Measurements from ENCODE around the gene ADGRF3. TPM values are rescaled to one million over a fixed set of nuclear protein-coding genes. Genes with fewer than 3 reads are reported as not detected.

The ADGRF3 gene
- total RNA-seq (2021) (0.39 and 1.1 TPM in 2 replicates), Bru-seq, nascent RNA (percentile 34 among the genes with signal in this experiment), BruChase-seq, experiment 1, labeled RNA remaining after a 2-hour chase (percentile 30 among the genes with signal in this experiment), BruChase-seq, experiment 2, labeled RNA remaining after a 6-hour chase (percentile 34 among the genes with signal in this experiment)
- long read RNA-seq, partial matches to known transcripts: 0 of 1 reads
- long read RNA-seq, other reads (novel, unspliced or antisense): 1 of 1 reads

- TSS peak; percentile 53 for BruUV-seq (replicated peaks)
- intact Hi-C loops (cut with micrococcal nuclease; ENCODE audit: unreplicated experiment): no loop called here
- Histone ChIP-seq H3K27me3 (replicated peaks; ENCODE audit: insufficient read depth, low read depth, low read length, poor library complexity) (no peaks in the 10 kb centered on the region), H3K4me3 (ENCODE audit: low read depth, low read length, poor library complexity, severe bottlenecking) (peak within 1 kb of the TSS; percentile 78), H3K36me3 (ENCODE audit: insufficient read depth, low read length, poor library complexity, severe bottlenecking) (no peaks in the 10 kb centered on the region), H3K4me1 (ENCODE audit: insufficient read depth, low read length, poor library complexity, severe bottlenecking) (peaks cover 33% of the 10 kb centered on the region), H3K27ac (ENCODE audit: low read depth, low read length, poor library complexity, severe bottlenecking) (peak within 1 kb of the TSS; percentile 84), H3K9me3 (ENCODE audit: low read depth, low read length, poor library complexity, severe bottlenecking) (no peaks in the 10 kb centered on the region)
- ChIA-PET CTCF (no interaction called here), POLR2A (ENCODE audit: low non-redundant PET) (no interaction called here)
- peak; percentile 83 for DNase-seq (ENCODE audit: low spot score)
- TF ChIP-seq CTCF (conservative IDR thresholded peaks at IDR 0.05; ENCODE audit: low read depth, low read length) (no peak), EZH2 (IDR thresholded peaks at IDR 0.05; ENCODE audit: borderline replicate concordance, low read depth, low read length, poor library complexity, severe bottlenecking) (no peak)
Observed at GRCh38 chr2:26346454-26347053, at the start of gene ADGRF3. TSS of gene ADGRF3 (minus strand) at chr2:26346789. CDS start at chr2:26346234, 555 bp downstream.

GRCh38 chr2:26395394-26395793 is 48.8 kb upstream of the ADGRF3 start:
- intact Hi-C loops (cut with micrococcal nuclease; ENCODE audit: unreplicated experiment): no loop called here
- BruUV-seq (replicated peaks): no TSS peak
- no peak for DNase-seq (ENCODE audit: low spot score)
- Histone ChIP-seq H3K4me3 (ENCODE audit: low read depth, low read length, poor library complexity, severe bottlenecking) (no peak overlapping the region), H3K27ac (ENCODE audit: low read depth, low read length, poor library complexity, severe bottlenecking) (no peak overlapping the region), H3K36me3 (ENCODE audit: insufficient read depth, low read length, poor library complexity, severe bottlenecking) (peaks cover 4% of the 10 kb centered on the region), H3K4me1 (ENCODE audit: insufficient read depth, low read length, poor library complexity, severe bottlenecking) (no peaks in the 10 kb centered on the region), H3K9me3 (ENCODE audit: low read depth, low read length, poor library complexity, severe bottlenecking) (no peaks in the 10 kb centered on the region), H3K27me3 (replicated peaks; ENCODE audit: insufficient read depth, low read depth, low read length, poor library complexity) (no peaks in the 10 kb centered on the region)
- TF ChIP-seq EZH2 (IDR thresholded peaks at IDR 0.05; ENCODE audit: borderline replicate concordance, low read depth, low read length, poor library complexity, severe bottlenecking): no peak
- no peak for TF ChIP-seq CTCF (conservative IDR thresholded peaks at IDR 0.05; ENCODE audit: low read depth, low read length)
- CTCF ChIA-PET: no interaction called here
- POLR2A ChIA-PET (ENCODE audit: low non-redundant PET): no interaction called here

- Histone ChIP-seq H3K9me3 (ENCODE audit: low read depth, low read length, poor library complexity, severe bottlenecking) (no peaks in the 10 kb centered on the region), H3K36me3 (ENCODE audit: insufficient read depth, low read length, poor library complexity, severe bottlenecking) (peaks cover 11% of the 10 kb centered on the region), H3K4me1 (ENCODE audit: insufficient read depth, low read length, poor library complexity, severe bottlenecking) (no peaks in the 10 kb centered on the region), H3K27ac (ENCODE audit: low read depth, low read length, poor library complexity, severe bottlenecking) (no peak overlapping the region), H3K27me3 (replicated peaks; ENCODE audit: insufficient read depth, low read depth, low read length, poor library complexity) (no peaks in the 10 kb centered on the region), H3K4me3 (ENCODE audit: low read depth, low read length, poor library complexity, severe bottlenecking) (no peak overlapping the region)
- no peak for DNase-seq (ENCODE audit: low spot score)
- no TSS peak for BruUV-seq (replicated peaks)
- no peak for TF ChIP-seq CTCF (conservative IDR thresholded peaks at IDR 0.05; ENCODE audit: low read depth, low read length)
- TF ChIP-seq EZH2 (IDR thresholded peaks at IDR 0.05; ENCODE audit: borderline replicate concordance, low read depth, low read length, poor library complexity, severe bottlenecking): no peak
- ChIA-PET CTCF (no interaction called here), POLR2A (ENCODE audit: low non-redundant PET) (interaction anchor here (0.7 kb wide), 1 partner anchor 46 kb away, joined by 5 read pairs; no protein-coding TSS in a partner anchor)
- intact Hi-C loops (cut with micrococcal nuclease; ENCODE audit: unreplicated experiment): no loop called here
Observed at GRCh38 chr2:26394694-26395093, 48.1 kb upstream of the ADGRF3 start.
